Measurements from ENCODE around the gene FOXP1. TPM values are rescaled to one million over a fixed set of nuclear protein-coding genes. Genes with fewer than 3 reads are reported as not detected.

The FOXP1 gene
- total and polyA plus RNA-seq, 3 donors from 2014 or later = 37.8 to 105 (median 75.9) TPM

DNA sequence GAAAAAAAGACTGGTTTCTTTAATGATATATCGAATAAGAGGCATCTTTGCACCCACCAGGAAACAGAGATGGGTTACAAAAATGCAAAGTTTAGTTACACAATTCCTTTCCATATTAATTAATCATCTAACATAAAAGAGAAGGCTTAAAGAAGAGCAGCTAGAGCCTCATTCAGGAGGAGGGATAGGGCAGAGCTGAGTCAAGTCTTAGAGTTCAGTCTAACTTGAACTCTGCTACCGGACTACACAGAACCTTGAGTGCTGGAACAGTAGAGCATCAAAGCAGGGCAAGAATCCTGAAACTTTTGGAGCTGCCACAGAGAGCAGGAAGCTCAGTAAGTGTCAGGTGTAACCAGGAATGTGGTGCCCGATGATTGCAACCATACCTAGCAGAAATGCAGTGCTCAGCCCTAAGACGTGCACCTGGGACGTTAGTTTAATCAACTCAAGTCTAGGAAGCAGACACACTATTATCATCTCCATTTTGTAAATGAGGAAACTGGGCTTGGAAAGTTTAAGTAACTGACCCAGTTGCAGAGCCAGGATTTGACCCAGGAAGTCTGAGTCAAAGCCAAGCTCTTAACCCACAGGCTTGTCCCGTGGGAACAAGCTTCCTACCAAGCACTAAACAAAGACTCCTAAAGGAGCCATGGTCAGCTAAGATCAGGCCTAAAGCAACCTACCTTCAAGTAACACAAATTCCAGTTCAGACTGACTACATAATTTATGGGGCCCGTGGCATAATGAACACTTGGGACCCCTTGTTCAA lies 187.4 kb downstream of the FOXP1 start:
- H3K4me3 ChIP-seq = no peak overlapping the region
- 76 to 87% methylated on average over 5 to 7 of the region's 7 CpGs for WGBS, 2 donors
- H3K9me3 ChIP-seq = no peaks in the 10 kb centered on the region
- no peaks in the 10 kb centered on the region for H3K4me1 ChIP-seq
- intact Hi-C loops (cut with DNase I; ENCODE audit: low total_unique reads) = no loop called here
- no peak overlapping the region for H3K27ac ChIP-seq
- no peak for TF ChIP-seq POLR2A (IDR thresholded peaks at IDR 0.05)
- TF ChIP-seq, protein P1, sequence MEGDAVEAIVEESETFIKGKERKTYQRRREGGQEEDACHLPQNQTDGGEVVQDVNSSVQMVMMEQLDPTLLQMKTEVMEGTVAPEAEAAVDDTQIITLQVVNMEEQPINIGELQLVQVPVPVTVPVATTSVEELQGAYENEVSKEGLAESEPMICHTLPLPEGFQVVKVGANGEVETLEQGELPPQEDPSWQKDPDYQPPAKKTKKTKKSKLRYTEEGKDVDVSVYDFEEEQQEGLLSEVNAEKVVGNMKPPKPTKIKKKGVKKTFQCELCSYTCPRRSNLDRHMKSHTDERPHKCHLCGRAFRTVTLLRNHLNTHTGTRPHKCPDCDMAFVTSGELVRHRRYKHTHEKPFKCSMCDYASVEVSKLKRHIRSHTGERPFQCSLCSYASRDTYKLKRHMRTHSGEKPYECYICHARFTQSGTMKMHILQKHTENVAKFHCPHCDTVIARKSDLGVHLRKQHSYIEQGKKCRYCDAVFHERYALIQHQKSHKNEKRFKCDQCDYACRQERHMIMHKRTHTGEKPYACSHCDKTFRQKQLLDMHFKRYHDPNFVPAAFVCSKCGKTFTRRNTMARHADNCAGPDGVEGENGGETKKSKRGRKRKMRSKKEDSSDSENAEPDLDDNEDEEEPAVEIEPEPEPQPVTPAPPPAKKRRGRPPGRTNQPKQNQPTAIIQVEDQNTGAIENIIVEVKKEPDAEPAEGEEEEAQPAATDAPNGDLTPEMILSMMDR (IDR thresholded peaks at IDR 0.05) = no peak
- H3K36me3 ChIP-seq (ENCODE audit: low read depth, missing control alignments) = no peaks in the 10 kb centered on the region
- DNase-seq = no peak
- H3K27me3 ChIP-seq = no peaks in the 10 kb centered on the region

DNA sequence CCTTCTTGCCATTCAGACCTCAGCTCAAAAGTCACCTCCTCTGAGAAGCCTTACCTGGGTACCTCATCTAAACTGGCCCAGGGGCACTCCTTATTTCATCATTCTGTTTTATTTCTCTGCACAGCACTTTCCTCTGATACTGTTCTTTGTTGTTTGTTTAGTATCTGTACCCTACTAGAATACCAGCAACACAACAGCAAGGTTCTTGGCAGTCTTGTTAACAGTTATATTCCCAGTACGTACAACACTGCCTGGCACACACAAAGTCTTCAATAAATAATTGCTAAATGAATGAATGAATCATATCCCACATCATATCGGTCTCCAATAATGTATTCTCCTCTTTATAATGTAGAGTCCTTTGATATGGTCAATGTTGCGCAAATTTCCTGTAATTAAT lies 188.1 kb downstream of the FOXP1 start:
- Histone ChIP-seq H3K4me1 (no peaks in the 10 kb centered on the region), H3K36me3 (ENCODE audit: low read depth, missing control alignments) (no peaks in the 10 kb centered on the region), H3K4me3 (no peak overlapping the region), H3K27ac (no peak overlapping the region), H3K27me3 (no peaks in the 10 kb centered on the region), H3K9me3 (no peaks in the 10 kb centered on the region)
- WGBS, 2 donors = 93% methylated on average over 3 of the region's 3 CpGs
- intact Hi-C loops (cut with DNase I; ENCODE audit: low total_unique reads) = no loop called here
- no peak for TF ChIP-seq POLR2A (IDR thresholded peaks at IDR 0.05)
- TF ChIP-seq, protein P1 (IDR thresholded peaks at IDR 0.05) = no peak
- DNase-seq = no peak

DNA sequence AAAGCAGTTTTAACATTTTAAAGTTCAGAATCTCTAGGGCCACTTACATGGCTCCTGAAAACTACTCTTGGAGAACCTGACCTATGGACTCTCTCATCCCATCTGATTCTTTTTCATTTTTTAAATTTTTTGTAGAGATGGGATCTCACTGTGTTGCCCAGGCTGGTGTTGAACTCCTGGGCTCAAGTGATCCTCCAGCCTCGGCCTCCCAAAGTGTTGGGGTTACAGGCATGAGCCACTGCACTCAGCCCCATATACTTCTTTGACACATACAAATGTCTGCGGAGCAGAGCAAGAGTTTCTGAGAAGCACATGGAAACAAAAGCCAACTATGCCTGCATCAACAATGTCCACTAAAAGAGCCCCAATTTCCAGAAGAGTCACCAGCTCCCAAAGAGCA lies 189.8 kb downstream of the FOXP1 start:
- H3K4me1 ChIP-seq = no peaks in the 10 kb centered on the region
- no peaks in the 10 kb centered on the region for H3K36me3 ChIP-seq (ENCODE audit: low read depth, missing control alignments)
- no peak for TF ChIP-seq POLR2A (IDR thresholded peaks at IDR 0.05)
- TF ChIP-seq, protein P1 (IDR thresholded peaks at IDR 0.05) = no peak
- no peaks in the 10 kb centered on the region for H3K27me3 ChIP-seq
- 93 to 100% methylated on average over 2 of the region's 2 CpGs for WGBS, 2 donors
- intact Hi-C loops (cut with DNase I; ENCODE audit: low total_unique reads) = no loop called here
- H3K27ac ChIP-seq = no peak overlapping the region
- no peaks in the 10 kb centered on the region for H3K9me3 ChIP-seq
- DNase-seq = no peak
- H3K4me3 ChIP-seq = no peak overlapping the region

DNA sequence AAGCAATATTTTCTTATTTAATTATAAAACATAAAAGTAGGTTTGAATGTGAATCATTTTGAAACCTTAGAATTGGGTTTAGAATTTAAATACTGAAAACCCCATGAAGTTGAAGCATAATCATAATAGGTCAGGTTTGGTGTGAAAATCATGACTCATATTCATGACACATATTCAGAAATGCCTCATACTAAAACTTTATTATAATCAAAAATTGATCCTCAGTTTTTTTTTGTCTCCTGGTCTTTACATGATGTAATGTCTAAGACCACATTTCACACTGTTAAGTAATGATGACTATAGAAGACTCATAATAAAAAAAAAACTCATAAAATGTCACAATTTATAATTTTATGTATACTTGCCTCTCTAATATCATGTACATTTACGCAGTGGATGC lies 190.4 kb downstream of the FOXP1 start:
- no peaks in the 10 kb centered on the region for H3K4me1 ChIP-seq
- H3K36me3 ChIP-seq (ENCODE audit: low read depth, missing control alignments) = no peaks in the 10 kb centered on the region
- no peaks in the 10 kb centered on the region for H3K9me3 ChIP-seq
- WGBS, 2 donors = 95 to 96% methylated on average over 1 of the region's 1 CpG
- H3K4me3 ChIP-seq = no peak overlapping the region
- TF ChIP-seq POLR2A (IDR thresholded peaks at IDR 0.05) = no peak
- TF ChIP-seq, protein P1 (IDR thresholded peaks at IDR 0.05) = no peak
- no peaks in the 10 kb centered on the region for H3K27me3 ChIP-seq
- intact Hi-C loops (cut with DNase I; ENCODE audit: low total_unique reads) = no loop called here
- no peak for DNase-seq
- no peak overlapping the region for H3K27ac ChIP-seq

DNA sequence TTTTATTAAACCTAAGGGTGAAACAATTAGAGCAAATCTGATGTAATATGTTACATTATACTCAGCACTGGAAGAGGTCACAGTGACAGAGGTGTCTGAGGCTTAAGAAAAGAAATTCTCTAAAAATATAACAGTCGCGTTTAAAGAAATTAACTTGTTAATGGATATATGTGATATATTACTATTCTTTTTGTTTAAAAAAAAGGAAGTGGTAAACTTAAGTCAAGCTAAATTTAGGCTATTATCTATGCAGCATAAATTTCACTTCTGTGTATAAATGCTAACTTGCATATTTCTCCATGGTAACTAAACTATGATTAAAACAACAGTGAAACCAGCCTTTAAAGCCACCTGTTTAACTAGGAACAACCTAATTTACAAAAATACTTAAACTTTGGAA lies 191.3 kb downstream of the FOXP1 start:
- no peak for DNase-seq
- H3K27me3 ChIP-seq = no peaks in the 10 kb centered on the region
- H3K4me1 ChIP-seq = no peaks in the 10 kb centered on the region
- WGBS, 2 donors = 66 to 76% methylated on average over 2 of the region's 2 CpGs
- no peak overlapping the region for H3K27ac ChIP-seq
- no peaks in the 10 kb centered on the region for H3K36me3 ChIP-seq (ENCODE audit: low read depth, missing control alignments)
- intact Hi-C loops (cut with DNase I; ENCODE audit: low total_unique reads) = no loop called here
- no peaks in the 10 kb centered on the region for H3K9me3 ChIP-seq
- TF ChIP-seq, protein P1 (IDR thresholded peaks at IDR 0.05) = no peak
- H3K4me3 ChIP-seq = no peak overlapping the region
